Osteoblast (primary cell): ENCODE results near the gene WHRN. TPM values are rescaled to one million over a fixed set of nuclear protein-coding genes. Genes with fewer than 3 reads are reported as not detected.

Source experiments
- DNase-seq: peaks from one replicate; pipeline ENCODE4 v3.0.0; 2011; ENCODE audit warnings: low spot score, mixed read lengths; ENCODE audit not compliant: insufficient read length; ENCODE audit errors: missing footprints
- H2AFZ ChIP-seq: 2 replicates; pipeline ENCODE4 v1.6.0; 2011; ENCODE audit warnings: mild to moderate bottlenecking, low read length
- H3K27ac ChIP-seq: 2 replicates; pipeline ENCODE4 v1.5.1; 2011; ENCODE audit warnings: mild to moderate bottlenecking, low read depth, low read length, moderate library complexity
- H3K27me3 ChIP-seq: 2 replicates; pipeline ENCODE4 v1.6.0; 2012; ENCODE audit warnings: mild to moderate bottlenecking, control low read depth, inconsistent platforms, low read length, moderate library complexity; ENCODE audit not compliant: insufficient read depth
- H3K36me3 ChIP-seq: 2 replicates; pipeline ENCODE4 v1.5.1; 2011; ENCODE audit warnings: mild to moderate bottlenecking, low read length, control low read depth, moderate library complexity; ENCODE audit not compliant: insufficient read depth
- H3K4me1 ChIP-seq: 2 replicates; pipeline ENCODE4 v1.5.1; 2011; ENCODE audit warnings: mild to moderate bottlenecking, low read length, control low read depth, moderate library complexity; ENCODE audit not compliant: insufficient read depth
- H3K4me2 ChIP-seq: 2 replicates; pipeline ENCODE4 v1.6.0; 2011; ENCODE audit warnings: mild to moderate bottlenecking, low read length; ENCODE audit not compliant: insufficient read depth
- H3K4me3 ChIP-seq: fragments of 200-600 bp; sonication (generic); 3 replicates; pipeline ENCODE4 v1.5.1; 2012; ENCODE audit warnings: mild to moderate bottlenecking, low read length, inconsistent platforms; ENCODE audit not compliant: insufficient read depth
- H3K79me2 ChIP-seq: 2 replicates; pipeline ENCODE4 v1.6.0; 2012; ENCODE audit warnings: mild to moderate bottlenecking, low read length, control low read depth, inconsistent platforms; ENCODE audit not compliant: insufficient read depth
- H3K9me3 ChIP-seq: 2 replicates; pipeline ENCODE4 v1.5.1; 2011; ENCODE audit warnings: low read depth, low read length, control low read depth
- H4K20me1 ChIP-seq: 2 replicates; pipeline ENCODE4 v1.6.0; 2012; ENCODE audit warnings: mild to moderate bottlenecking, low read length, control low read depth; ENCODE audit not compliant: insufficient read depth
- CTCF ChIP-seq: IDR thresholded peaks from 2 replicates; pipeline ENCODE4 v1.5.1; 2011; ENCODE audit warnings: mild to moderate bottlenecking, low read depth, low read length, moderate library complexity; ENCODE audit errors: extremely low read depth
- total RNA-seq: library from RNA; depleted of rRNA; stranded (reverse); fragments of >200 nt; gene quantifications from 2 replicates; pipeline ENCODE4 v1.2.3, GENCODE V29; 2012

Gene WHRN
- total RNA-seq, 1 donor = 2.2 TPM

GRCh38 chr9:114414346-114414745 is 90.9 kb downstream of the WHRN start:
- H3K36me3 ChIP-seq = no peaks in the 10 kb centered on the region
- no peak overlapping the region for H3K4me3 ChIP-seq
- no peak overlapping the region for H3K27ac ChIP-seq
- no peak overlapping the region for H2AFZ ChIP-seq
- no peak for TF ChIP-seq CTCF
- H3K79me2 ChIP-seq = no peaks in the 10 kb centered on the region
- H3K4me1 ChIP-seq = peaks cover 24% of the 10 kb centered on the region
- no peak for DNase-seq
- peak overlapping the region; percentile 44 for H3K4me2 ChIP-seq
- H3K9me3 ChIP-seq = no peaks in the 10 kb centered on the region
- no peaks in the 10 kb centered on the region for H4K20me1 ChIP-seq
- peaks cover 6% of the 10 kb centered on the region for H3K27me3 ChIP-seq

GRCh38 chr9:114413861-114414301 is 91.4 kb downstream of the WHRN start:
- no peak for TF ChIP-seq CTCF
- Histone ChIP-seq H3K79me2 (no peaks in the 10 kb centered on the region), H3K9me3 (no peaks in the 10 kb centered on the region), H3K4me3 (no peak overlapping the region), H3K4me1 (peaks cover 24% of the 10 kb centered on the region), H3K27me3 (peaks cover 6% of the 10 kb centered on the region), H4K20me1 (no peaks in the 10 kb centered on the region), H3K27ac (peak overlapping the region; percentile 55), H3K4me2 (peak overlapping the region; percentile 44), H3K36me3 (no peaks in the 10 kb centered on the region), H2AFZ (peak overlapping the region; percentile 30)
- peak; percentile 86 for DNase-seq

GRCh38 chr9:114412048-114412683 is 93.1 kb downstream of the WHRN start:
- Histone ChIP-seq H4K20me1 (no peaks in the 10 kb centered on the region), H3K4me2 (no peak overlapping the region), H3K4me3 (no peak overlapping the region), H3K27ac (no peak overlapping the region), H2AFZ (no peak overlapping the region), H3K79me2 (no peaks in the 10 kb centered on the region), H3K4me1 (peaks cover 17% of the 10 kb centered on the region), H3K9me3 (no peaks in the 10 kb centered on the region), H3K27me3 (peaks cover 6% of the 10 kb centered on the region), H3K36me3 (no peaks in the 10 kb centered on the region)
- DNase-seq = no peak
- TF ChIP-seq CTCF = no peak

GRCh38 chr9:114411452-114411851 is 93.8 kb downstream of the WHRN start:
- no peak for DNase-seq
- no peak for TF ChIP-seq CTCF
- H3K4me2 ChIP-seq = no peak overlapping the region
- peaks cover 6% of the 10 kb centered on the region for H3K27me3 ChIP-seq
- no peaks in the 10 kb centered on the region for H4K20me1 ChIP-seq
- peaks cover 14% of the 10 kb centered on the region for H3K4me1 ChIP-seq
- H3K4me3 ChIP-seq = no peak overlapping the region
- H3K27ac ChIP-seq = no peak overlapping the region
- H3K36me3 ChIP-seq = no peaks in the 10 kb centered on the region
- no peaks in the 10 kb centered on the region for H3K9me3 ChIP-seq
- H2AFZ ChIP-seq = no peak overlapping the region
- H3K79me2 ChIP-seq = no peaks in the 10 kb centered on the region
